Measurements from ENCODE around the gene COMT. TPM values are rescaled to one million over a fixed set of nuclear protein-coding genes. Genes with fewer than 3 reads are reported as not detected.

The COMT gene
- total RNA-seq, 1 experiment from 2014 or later = 30.8 TPM

DNA sequence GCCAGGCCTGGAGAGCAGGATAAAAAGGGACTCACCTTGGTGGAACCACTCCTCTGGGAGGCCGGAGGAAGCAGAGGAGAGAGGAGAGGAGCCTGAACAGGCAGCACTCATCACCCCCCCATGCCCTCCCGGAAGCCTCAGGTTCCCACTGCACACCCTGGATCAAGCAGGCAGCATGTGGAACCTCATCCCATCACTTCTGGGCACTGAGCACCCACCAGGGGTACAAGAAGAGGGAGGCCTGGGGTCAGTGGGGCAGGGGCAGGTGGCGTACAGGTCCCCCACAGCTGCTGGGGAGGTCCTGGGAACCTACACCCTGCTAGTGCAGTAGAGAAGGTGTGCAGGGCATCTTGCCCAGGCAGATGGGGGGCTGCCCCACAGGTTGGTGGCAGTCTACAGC, 35.1 kb downstream of the COMT start:
- Mint-ChIP-seq H3K36me3 (peaks cover 17% of the 10 kb centered on the region), H3K27me3 (ENCODE audit: low read depth) (no peaks in the 10 kb centered on the region), H3K9me3 (no peaks in the 10 kb centered on the region), H3K4me3 (no peak overlapping the region), H3K27ac (no peak overlapping the region; the same call in 1 of the 2 replicates), H3K4me1 (peaks cover 18% of the 10 kb centered on the region)
- POLR2A ChIA-PET = no interaction called here
- DNase-seq (ENCODE audit: low spot score) (no peak), ATAC-seq (no peak)
- CTCF ChIA-PET = interaction anchor here (1.1 kb wide), 1 partner anchor 36 kb away, joined by 3 read pairs; no protein-coding TSS in a partner anchor
- TF ChIP-seq SMAD3 (CRISPR knock-in tag; IDR thresholded peaks at IDR 0.05; ENCODE audit: borderline replicate concordance) (no peak), ZNF671 (CRISPR knock-in tag; IDR thresholded peaks at IDR 0.05) (no peak)
- TF ChIP-seq, protein P1, sequence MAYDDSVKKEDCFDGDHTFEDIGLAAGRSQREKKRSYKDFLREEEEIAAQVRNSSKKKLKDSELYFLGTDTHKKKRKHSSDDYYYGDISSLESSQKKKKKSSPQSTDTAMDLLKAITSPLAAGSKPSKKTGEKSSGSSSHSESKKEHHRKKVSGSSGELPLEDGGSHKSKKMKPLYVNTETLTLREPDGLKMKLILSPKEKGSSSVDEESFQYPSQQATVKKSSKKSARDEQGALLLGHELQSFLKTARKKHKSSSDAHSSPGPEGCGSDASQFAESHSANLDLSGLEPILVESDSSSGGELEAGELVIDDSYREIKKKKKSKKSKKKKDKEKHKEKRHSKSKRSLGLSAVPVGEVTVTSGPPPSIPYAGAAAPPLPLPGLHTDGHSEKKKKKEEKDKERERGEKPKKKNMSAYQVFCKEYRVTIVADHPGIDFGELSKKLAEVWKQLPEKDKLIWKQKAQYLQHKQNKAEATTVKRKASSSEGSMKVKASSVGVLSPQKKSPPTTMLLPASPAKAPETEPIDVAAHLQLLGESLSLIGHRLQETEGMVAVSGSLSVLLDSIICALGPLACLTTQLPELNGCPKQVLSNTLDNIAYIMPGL (CRISPR knock-in tag; IDR thresholded peaks at IDR 0.05) = no peak

- ATAC-seq = no peak
- H3K4me3 Mint-ChIP-seq = no peak overlapping the region
- no peaks in the 10 kb centered on the region for H3K27me3 Mint-ChIP-seq (ENCODE audit: low read depth)
- no peak overlapping the region for H3K27ac Mint-ChIP-seq
- ChIA-PET CTCF (interaction anchor here (1.1 to 1.2 kb wide), 2 partner anchors 36 kb away, joined by 3 to 8 read pairs; no protein-coding TSS in a partner anchor), POLR2A (no interaction called here)
- no peaks in the 10 kb centered on the region for H3K9me3 Mint-ChIP-seq
- no peak for DNase-seq (ENCODE audit: low spot score)
- H3K36me3 Mint-ChIP-seq = peaks cover 13% of the 10 kb centered on the region; the same call in 1 of the 2 replicates
- H3K4me1 Mint-ChIP-seq = peaks cover 18% of the 10 kb centered on the region
- TF ChIP-seq, protein P2, sequence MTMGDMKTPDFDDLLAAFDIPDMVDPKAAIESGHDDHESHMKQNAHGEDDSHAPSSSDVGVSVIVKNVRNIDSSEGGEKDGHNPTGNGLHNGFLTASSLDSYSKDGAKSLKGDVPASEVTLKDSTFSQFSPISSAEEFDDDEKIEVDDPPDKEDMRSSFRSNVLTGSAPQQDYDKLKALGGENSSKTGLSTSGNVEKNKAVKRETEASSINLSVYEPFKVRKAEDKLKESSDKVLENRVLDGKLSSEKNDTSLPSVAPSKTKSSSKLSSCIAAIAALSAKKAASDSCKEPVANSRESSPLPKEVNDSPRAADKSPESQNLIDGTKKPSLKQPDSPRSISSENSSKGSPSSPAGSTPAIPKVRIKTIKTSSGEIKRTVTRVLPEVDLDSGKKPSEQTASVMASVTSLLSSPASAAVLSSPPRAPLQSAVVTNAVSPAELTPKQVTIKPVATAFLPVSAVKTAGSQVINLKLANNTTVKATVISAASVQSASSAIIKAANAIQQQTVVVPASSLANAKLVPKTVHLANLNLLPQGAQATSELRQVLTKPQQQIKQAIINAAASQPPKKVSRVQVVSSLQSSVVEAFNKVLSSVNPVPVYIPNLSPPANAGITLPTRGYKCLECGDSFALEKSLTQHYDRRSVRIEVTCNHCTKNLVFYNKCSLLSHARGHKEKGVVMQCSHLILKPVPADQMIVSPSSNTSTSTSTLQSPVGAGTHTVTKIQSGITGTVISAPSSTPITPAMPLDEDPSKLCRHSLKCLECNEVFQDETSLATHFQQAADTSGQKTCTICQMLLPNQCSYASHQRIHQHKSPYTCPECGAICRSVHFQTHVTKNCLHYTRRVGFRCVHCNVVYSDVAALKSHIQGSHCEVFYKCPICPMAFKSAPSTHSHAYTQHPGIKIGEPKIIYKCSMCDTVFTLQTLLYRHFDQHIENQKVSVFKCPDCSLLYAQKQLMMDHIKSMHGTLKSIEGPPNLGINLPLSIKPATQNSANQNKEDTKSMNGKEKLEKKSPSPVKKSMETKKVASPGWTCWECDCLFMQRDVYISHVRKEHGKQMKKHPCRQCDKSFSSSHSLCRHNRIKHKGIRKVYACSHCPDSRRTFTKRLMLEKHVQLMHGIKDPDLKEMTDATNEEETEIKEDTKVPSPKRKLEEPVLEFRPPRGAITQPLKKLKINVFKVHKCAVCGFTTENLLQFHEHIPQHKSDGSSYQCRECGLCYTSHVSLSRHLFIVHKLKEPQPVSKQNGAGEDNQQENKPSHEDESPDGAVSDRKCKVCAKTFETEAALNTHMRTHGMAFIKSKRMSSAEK (CRISPR knock-in tag; IDR thresholded peaks at IDR 0.05; ENCODE audit: borderline replicate concordance) = no peak
- TF ChIP-seq GABPB1 (CRISPR knock-in tag; IDR thresholded peaks at IDR 0.05) = no peak
- TF ChIP-seq, protein P3, sequence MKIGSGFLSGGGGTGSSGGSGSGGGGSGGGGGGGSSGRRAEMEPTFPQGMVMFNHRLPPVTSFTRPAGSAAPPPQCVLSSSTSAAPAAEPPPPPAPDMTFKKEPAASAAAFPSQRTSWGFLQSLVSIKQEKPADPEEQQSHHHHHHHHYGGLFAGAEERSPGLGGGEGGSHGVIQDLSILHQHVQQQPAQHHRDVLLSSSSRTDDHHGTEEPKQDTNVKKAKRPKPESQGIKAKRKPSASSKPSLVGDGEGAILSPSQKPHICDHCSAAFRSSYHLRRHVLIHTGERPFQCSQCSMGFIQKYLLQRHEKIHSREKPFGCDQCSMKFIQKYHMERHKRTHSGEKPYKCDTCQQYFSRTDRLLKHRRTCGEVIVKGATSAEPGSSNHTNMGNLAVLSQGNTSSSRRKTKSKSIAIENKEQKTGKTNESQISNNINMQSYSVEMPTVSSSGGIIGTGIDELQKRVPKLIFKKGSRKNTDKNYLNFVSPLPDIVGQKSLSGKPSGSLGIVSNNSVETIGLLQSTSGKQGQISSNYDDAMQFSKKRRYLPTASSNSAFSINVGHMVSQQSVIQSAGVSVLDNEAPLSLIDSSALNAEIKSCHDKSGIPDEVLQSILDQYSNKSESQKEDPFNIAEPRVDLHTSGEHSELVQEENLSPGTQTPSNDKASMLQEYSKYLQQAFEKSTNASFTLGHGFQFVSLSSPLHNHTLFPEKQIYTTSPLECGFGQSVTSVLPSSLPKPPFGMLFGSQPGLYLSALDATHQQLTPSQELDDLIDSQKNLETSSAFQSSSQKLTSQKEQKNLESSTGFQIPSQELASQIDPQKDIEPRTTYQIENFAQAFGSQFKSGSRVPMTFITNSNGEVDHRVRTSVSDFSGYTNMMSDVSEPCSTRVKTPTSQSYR (CRISPR knock-in tag; IDR thresholded peaks at IDR 0.05) = no peak
- no peak for TF ChIP-seq SOX15 (CRISPR knock-in tag; IDR thresholded peaks at IDR 0.05)
- TF ChIP-seq FOXP1 (CRISPR knock-in tag; IDR thresholded peaks at IDR 0.05; ENCODE audit: borderline replicate concordance) = no peak
- TF ChIP-seq IRF2 (CRISPR knock-in tag; IDR thresholded peaks at IDR 0.05; ENCODE audit: borderline replicate concordance, low read depth) = no peak
- no peak for TF ChIP-seq NR1H2 (CRISPR knock-in tag; IDR thresholded peaks at IDR 0.05)
- TF ChIP-seq KAT7 (CRISPR knock-in tag; IDR thresholded peaks at IDR 0.05; ENCODE audit: borderline replicate concordance) = no peak
- TF ChIP-seq FOXK1 (CRISPR knock-in tag; IDR thresholded peaks at IDR 0.05) = no peak
- TF ChIP-seq E2F5 (CRISPR knock-in tag; IDR thresholded peaks at IDR 0.05) = no peak
- TF ChIP-seq FOXP4 (CRISPR knock-in tag; IDR thresholded peaks at IDR 0.05) = no peak
These were observed 36.0 kb downstream of the COMT start for GRCh38 chr22:19977296-19978243.

All from WTC11 (cell line).